Left ventricle myocardium inferior (tissue), 1 donor: ENCODE data around the gene NFKB2. TPM values are rescaled to one million over a fixed set of nuclear protein-coding genes. Genes with fewer than 3 reads are reported as not detected.

Experiments
- DNase-seq: peaks from one replicate; pipeline ENCODE4 v3.0.0-alpha.2; 2020
- H3K27ac ChIP-seq: fragments of 200-600 bp; replicated peaks from 2 replicates; pipeline ENCODE4 v1.8.0; 2021
- H3K27me3 ChIP-seq: fragments of 200-600 bp; 2 replicates; pipeline ENCODE4 v1.8.0; 2021; ENCODE audit warnings: low read depth
- H3K36me3 ChIP-seq: fragments of 200-600 bp; 2 replicates; pipeline ENCODE4 v1.8.0; 2021
- H3K4me1 ChIP-seq: fragments of 200-600 bp; 2 replicates; pipeline ENCODE4 v1.8.0; 2021
- H3K4me3 ChIP-seq: fragments of 200-600 bp; 2 replicates; pipeline ENCODE4 v1.8.0; 2021; ENCODE audit warnings: mild to moderate bottlenecking, moderate library complexity
- H3K9me3 ChIP-seq: fragments of 200-600 bp; replicated peaks from 2 replicates; pipeline ENCODE4 v1.8.0; 2021
- CTCF ChIP-seq: fragments of 200-600 bp; IDR thresholded peaks from 2 replicates; pipeline ENCODE4 v1.8.0; 2021; ENCODE audit warnings: antibody characterized with exemption, mild to moderate bottlenecking, borderline replicate concordance
- intact Hi-C: fragments of 100-400 bp; cut with micrococcal nuclease; formaldehyde crosslinking; loops from one replicate; pipeline ENCODE4 v1.11.0; 2022
- total RNA-seq: library from RNA; stranded (reverse); fragmentation: NEBNext Ultra II Directional; extraction: Animal tissue kit (Norgen Biotek cat#: 25700); gene quantifications from one replicate; pipeline ENCODE4 v1.2.1, GENCODE V29; 2021
- donor health status: DM: no; HTN: yes; CAD: no; lungs with severe emphysema.

NFKB2 gene
- total RNA-seq, 1 donor from 2014 or later, result 11.0 TPM

GRCh38 chr10:102423372-102423968 lies 28.0 kb downstream of the NFKB2 start:
- H3K27me3 ChIP-seq, result peaks cover 8% of the 10 kb centered on the region
- no peak for DNase-seq
- intact Hi-C loops, result no loop called here
- peaks cover 53% of the 10 kb centered on the region for H3K4me1 ChIP-seq
- H3K4me3 ChIP-seq, result peak overlapping the region; percentile 82
- no peaks in the 10 kb centered on the region for H3K9me3 ChIP-seq
- peaks cover 20% of the 10 kb centered on the region for H3K36me3 ChIP-seq
- TF ChIP-seq CTCF, result no peak
- H3K27ac ChIP-seq, result peak overlapping the region; percentile 95

GRCh38 chr10:102424145-102424544 lies 28.6 kb downstream of the NFKB2 start:
- peaks cover 2% of the 10 kb centered on the region for H3K27me3 ChIP-seq
- no peaks in the 10 kb centered on the region for H3K9me3 ChIP-seq
- peaks cover 50% of the 10 kb centered on the region for H3K4me1 ChIP-seq
- H3K27ac ChIP-seq, result no peak overlapping the region
- DNase-seq, result no peak
- no peak overlapping the region for H3K4me3 ChIP-seq
- H3K36me3 ChIP-seq, result peaks cover 20% of the 10 kb centered on the region
- TF ChIP-seq CTCF, result no peak
- intact Hi-C loops, result no loop called here

GRCh38 chr10:102424916-102425315 lies 29.4 kb downstream of the NFKB2 start:
- no peaks in the 10 kb centered on the region for H3K27me3 ChIP-seq
- peaks cover 20% of the 10 kb centered on the region for H3K36me3 ChIP-seq
- no peaks in the 10 kb centered on the region for H3K9me3 ChIP-seq
- no peak for TF ChIP-seq CTCF
- peaks cover 42% of the 10 kb centered on the region for H3K4me1 ChIP-seq
- no peak for DNase-seq
- no peak overlapping the region for H3K27ac ChIP-seq
- no peak overlapping the region for H3K4me3 ChIP-seq
- intact Hi-C loops, result no loop called here

- Histone ChIP-seq H3K27me3 (no peaks in the 10 kb centered on the region), H3K27ac (no peak overlapping the region), H3K36me3 (peaks cover 20% of the 10 kb centered on the region), H3K4me3 (no peak overlapping the region), H3K4me1 (peaks cover 37% of the 10 kb centered on the region), H3K9me3 (no peaks in the 10 kb centered on the region)
- no peak for TF ChIP-seq CTCF
- intact Hi-C loops, result no loop called here
- no peak for DNase-seq
Observed at GRCh38 chr10:102425444-102425843, 29.9 kb downstream of the NFKB2 start.

GRCh38 chr10:102426803-102427287 lies 31.3 kb downstream of the NFKB2 start:
- TF ChIP-seq CTCF, result no peak
- no peak overlapping the region for H3K4me3 ChIP-seq
- intact Hi-C loops, result no loop called here
- no peak overlapping the region for H3K27ac ChIP-seq
- H3K36me3 ChIP-seq, result peaks cover 20% of the 10 kb centered on the region
- DNase-seq, result no peak
- no peaks in the 10 kb centered on the region for H3K9me3 ChIP-seq
- H3K4me1 ChIP-seq, result peaks cover 32% of the 10 kb centered on the region
- H3K27me3 ChIP-seq, result no peaks in the 10 kb centered on the region
